Hematopoietic multipotent progenitor cell treated with erythropoietin and hydrocortisone succinate and interleukin-3 and kit ligand, for 4 days (in vitro differentiated cells): ENCODE data around the gene NECTIN3.

Experiments
- DNase-seq: peaks from one replicate; pipeline ENCODE4 v3.0.0-alpha.2; 2015

Gene NECTIN3, protein sequence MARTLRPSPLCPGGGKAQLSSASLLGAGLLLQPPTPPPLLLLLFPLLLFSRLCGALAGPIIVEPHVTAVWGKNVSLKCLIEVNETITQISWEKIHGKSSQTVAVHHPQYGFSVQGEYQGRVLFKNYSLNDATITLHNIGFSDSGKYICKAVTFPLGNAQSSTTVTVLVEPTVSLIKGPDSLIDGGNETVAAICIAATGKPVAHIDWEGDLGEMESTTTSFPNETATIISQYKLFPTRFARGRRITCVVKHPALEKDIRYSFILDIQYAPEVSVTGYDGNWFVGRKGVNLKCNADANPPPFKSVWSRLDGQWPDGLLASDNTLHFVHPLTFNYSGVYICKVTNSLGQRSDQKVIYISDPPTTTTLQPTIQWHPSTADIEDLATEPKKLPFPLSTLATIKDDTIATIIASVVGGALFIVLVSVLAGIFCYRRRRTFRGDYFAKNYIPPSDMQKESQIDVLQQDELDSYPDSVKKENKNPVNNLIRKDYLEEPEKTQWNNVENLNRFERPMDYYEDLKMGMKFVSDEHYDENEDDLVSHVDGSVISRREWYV

DNA sequence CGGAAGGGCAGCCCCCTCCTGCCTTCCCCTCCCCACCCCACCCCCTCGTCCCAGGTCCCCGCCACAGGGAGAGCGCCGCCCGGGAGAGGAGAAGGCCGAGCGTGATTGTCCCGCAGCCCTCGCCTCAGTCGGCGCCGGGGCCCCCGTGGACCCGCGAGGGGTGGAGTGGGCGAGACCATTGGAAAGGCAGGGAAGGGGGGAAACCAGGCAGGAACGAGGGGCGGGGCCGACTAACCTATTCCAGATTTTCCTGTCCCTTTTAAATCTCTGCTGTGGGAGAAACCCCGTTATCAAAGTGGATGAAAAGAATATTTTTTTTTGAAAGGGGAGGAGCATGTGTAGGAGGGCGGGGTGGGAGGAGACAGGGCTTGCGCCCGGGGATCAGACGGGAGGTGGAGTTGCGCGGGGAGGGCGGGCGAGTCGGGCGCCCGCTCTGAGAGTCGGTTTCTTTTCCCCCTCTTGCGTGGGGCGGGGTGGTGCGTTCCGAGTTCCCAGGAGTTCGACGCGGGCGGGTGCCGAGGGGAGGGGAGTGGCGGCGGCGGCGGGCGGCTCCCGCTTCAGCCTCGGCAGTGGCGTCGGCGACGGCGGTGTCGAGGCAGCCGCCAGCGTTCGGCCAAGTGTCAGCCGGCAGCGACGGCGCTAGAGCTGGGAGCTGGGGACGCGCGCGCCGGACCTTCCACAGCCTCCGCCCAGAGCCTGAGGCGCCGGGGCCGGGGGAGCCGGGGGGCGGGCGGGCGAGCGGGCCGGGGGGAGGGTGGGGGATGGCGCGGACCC is at the start of gene NECTIN3:
TSS of gene NECTIN3 (plus strand) at position 560 of the 774 bp plus-strand sequence. CDS start at position 762, 202 bp downstream.
- peak; percentile 73 for DNase-seq

DNA sequence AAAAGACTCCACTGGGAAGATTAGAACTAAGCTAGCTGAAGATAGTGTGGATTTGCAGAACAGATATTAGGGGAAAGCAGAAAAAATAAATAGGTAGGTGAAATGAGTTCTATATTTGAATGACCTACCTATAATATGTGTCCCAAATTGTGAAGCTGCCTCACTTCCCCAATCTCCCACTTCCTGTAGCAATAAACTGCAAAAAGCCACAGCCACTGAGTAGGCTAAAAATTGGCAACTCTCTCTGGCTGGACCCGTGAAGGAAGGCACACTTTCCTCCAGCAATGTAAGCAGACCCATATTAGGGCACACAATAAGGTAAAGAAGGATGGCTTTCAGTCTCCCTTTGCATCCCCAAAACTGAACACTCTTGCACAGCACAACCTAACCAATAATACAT is 43.7 kb upstream of the NECTIN3 start:
- no peak for DNase-seq

DNA sequence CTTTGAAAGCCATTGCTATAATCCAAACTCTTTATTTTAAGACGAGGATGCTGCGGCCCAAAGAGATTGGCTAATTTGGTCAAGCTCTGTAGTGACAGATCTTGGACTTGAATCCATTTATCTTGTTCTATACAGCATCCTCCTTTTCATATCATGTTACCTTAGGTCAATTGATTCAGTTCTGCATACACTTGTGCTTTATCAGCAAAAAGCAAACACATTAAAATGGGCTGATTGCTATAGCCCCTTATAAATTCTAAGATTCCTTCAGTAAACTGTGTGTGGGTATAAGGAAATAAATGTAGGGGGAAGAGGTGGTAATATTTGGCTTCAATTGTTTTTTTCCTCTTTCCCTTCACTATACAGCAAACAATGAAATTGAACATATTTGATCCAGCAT is 40.1 kb upstream of the NECTIN3 start:
- no peak for DNase-seq

DNA sequence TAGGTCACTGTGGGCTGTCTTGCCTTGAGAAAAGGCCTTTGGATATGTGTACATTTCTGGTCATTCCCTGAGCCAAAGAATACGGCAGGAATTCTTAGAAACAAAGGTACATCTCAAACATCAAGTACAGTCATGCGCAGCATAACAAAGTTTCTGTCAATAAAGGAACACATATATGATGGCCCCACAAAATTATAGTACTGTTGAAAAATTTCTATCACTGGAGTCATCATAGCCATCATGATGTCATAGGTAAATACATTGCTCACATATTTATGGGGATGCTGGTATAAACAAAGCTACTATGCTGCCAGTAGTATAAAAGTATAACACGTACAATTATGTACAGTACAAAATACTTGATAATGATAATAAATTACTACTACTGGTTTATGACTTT is 38.9 kb upstream of the NECTIN3 start:
- no peak for DNase-seq

DNA sequence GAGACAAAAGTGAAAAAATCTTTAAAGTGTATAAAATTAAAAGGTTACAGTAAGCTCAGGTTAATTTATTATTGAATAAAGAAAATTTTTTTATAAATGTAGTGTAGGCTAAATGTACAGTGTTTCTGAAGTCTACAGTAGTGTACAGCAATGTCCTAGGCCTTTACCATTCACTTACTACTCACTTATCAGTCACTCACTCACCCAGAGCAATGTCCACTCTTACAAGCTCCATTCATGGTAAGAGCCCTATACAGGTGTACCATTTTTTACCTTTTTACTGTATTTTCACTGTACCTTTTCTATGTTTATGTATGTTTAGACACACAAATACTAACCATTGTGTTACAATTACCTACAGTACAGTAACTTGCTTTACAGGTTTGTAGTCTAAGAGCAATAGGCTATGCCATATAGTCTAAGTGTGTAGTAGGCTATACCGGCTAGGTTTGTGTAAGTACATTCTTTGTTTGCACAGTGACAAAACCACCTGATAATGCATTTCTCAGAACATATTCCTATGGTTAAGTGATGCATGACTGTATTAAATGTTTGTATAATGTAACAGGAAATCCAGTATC is 38.1 kb upstream of the NECTIN3 start:
- DNase-seq: no peak

DNA sequence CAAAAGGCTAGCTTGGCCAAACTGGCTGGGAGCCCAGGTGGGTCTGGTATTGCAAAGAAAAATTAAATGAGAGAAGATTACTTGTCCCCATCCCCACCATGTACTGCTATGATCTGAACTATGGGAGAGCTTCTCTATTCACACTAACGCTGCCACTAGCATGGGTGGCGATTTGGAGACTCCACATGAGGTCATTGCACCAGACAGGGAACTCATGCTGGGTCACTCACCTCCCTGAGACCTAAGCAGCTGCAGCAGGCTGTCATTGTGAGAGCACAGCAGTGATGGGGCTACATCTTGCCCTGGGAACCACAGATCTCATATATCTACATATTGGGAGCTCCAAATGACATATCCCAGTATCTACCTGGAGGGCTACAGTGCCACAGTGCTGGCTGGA is 36.3 kb upstream of the NECTIN3 start:
- no peak for DNase-seq

DNA sequence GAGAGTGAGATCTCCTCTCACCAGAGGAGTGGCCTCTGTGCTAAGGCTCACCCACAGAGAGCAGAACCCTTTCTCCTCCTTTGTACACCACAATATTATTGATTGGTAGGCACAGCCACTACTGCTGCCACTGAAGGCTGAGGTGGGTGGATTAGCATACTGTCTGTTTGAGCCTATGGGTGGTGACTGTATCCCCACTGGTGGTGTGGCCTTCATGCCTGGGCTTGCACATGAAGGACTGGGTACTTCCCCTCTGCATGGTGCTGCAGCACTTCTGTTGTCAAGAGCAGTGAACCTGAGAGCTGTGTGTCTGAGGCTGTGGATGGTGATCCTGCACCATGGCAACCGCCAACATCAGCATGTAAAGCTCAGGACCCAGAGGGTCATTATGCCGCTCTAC is 35.7 kb upstream of the NECTIN3 start:
- no peak for DNase-seq

DNA sequence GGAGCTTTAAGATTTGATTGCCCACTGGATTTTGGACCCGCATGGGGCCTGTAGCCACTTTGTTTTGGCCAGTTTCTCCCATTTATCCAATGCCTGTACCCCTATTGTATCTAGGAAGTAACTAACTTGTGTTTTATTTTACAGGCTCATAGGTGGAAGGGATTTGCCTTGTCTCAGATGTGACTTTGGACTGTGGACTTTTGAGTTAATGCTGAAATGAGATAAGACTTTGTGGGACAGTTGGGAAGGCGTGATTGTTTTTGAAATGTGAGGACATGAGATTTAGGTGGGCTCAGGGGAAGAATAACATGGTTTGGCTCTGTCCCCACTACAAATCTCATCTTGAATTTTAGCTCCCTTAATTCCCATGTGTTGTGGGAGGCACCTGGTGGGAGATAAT is 30.7 kb upstream of the NECTIN3 start:
- no peak for DNase-seq

DNA sequence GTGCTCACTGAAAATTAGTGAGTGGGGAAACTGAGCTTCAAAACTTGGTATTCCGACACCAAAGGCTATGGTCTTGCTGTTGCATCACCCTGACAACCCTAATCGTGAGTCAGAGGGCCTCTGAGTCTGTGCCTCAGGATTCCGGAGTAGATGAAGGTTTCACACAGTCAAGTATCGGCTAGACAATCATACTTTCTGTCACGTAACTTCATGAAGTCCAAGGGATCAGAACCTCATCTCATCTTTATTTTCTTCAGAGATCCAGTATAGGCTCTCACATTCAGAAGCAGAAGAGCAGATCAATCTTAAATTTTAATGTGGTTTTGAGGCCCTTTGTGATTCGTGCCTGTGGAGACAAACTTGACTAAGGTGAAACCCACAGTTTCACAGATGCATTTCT is 26.1 kb upstream of the NECTIN3 start:
- no peak for DNase-seq

DNA sequence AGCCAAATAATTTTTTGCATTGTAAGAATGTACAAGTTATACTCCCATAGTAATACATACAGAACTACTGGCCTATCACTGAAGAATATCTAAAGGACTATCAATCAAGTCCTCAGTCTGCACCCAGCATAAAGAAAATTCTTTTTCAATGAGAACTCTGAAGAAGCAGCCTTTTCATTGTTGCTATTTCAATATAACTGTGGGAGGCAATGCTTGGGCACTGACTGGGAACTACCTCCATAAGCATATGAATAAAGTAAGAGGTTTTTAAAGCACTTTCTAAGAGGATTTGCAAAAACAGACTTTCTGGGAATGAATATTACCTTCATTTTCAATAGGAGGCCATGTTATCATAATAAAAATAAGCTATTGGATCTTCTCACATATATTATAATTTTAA is 24.6 kb upstream of the NECTIN3 start:
- no peak for DNase-seq

DNA sequence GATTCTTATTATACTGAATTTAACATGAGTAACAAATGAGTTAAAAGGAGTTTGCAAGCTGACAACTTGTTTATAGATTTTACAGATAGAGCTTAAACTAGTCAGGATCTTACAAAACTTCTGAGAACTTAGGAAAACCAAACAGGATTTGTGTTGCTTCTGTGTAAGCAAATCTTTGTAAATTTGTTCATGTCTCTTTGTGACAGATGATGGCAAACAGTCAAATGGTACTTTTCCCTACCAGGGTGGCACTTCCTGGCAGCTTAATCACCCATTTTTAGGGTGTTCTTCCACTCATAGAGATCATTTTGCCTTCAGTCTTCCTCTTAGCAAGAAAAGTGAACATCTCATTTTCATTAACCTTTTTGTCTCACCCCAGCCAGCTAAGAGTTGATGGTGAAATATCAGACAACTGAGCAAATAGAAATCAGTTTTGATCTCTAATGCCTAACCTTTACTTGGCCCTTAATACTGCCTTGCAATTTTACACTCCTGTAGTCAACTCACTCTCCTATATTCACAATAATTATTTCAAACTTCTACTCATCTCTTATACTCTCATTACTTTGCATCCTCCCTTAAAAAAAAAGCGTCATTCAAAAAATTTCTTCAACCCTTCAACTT is 23.7 kb upstream of the NECTIN3 start:
- DNase-seq: no peak

DNA sequence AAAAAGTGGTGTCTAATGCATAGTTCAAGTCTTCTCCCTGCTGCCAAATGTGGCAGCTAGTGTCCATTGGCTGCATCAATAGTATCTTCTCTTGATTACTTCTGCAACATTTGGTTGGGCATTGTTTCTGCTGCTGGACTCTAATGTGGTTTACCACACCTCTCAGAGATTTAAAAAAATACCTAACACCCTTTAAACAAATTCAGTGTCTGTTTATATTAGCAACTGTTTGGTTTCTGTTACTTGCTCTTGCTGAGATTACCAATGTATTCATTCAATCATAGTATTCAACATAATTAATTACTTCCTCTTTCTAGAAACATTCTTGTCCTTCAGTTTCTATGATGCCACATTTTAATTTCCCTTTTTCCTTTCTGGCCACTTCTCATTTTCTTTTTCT is 20.3 kb upstream of the NECTIN3 start:
- peak; percentile 4 for DNase-seq

DNA sequence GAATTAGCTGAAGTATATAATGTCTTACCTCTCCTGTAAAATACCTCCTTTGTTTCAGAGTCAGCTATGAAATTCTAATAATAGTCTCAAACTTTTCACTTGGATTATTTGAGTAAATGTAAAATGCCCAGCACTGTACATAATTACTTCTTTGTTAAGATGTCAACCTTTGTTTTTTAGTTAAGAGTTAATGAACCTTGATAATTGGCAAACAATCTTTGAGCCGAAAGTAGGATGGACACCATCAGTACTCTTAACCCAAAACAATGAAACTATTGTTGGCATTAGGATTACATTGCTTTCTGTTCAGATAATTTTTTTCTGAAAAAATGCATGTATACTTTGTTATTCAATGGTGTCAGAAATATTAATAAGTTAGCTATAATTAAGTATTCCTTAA is 3.0 kb upstream of the NECTIN3 start:
- DNase-seq: no peak

DNA sequence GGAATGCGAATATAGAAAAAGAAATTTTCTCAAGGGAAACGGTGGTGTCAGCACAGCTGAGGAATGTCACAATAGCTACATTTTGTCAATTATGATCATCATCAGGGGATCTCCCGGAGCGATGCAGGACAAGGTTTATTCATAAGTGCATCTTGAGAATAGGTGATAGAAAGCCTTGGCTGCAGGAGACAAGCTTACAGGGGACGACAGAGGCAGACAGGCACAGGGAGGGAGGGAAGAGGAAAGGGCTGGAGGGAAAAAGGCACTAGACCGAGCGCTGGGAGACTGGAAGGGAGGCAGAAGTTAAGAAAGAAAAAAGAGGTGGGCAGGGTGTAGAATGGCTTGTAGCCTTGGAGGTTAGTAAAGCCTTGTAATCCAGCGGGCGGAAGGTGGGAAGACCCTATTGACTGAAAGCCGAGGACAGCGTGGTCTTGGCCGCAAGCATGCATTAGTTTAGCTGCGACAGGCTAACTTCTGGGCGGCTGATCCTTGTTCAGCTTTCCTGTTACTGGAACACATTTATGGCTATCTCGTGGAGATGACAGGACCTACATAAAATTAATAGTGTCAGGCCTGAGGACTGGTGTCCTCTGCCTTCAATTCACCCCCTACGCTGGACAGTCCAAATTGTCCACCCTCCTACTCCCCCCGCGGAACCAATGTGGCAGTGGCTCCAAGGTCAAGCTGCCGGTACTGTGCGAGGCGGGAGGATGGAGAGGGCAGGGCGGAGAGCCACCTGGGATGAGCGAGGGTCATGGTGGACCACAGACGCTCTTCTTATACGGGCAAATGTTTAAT is 1.4 kb upstream of the NECTIN3 start:
- peak; percentile 2 for DNase-seq

DNA sequence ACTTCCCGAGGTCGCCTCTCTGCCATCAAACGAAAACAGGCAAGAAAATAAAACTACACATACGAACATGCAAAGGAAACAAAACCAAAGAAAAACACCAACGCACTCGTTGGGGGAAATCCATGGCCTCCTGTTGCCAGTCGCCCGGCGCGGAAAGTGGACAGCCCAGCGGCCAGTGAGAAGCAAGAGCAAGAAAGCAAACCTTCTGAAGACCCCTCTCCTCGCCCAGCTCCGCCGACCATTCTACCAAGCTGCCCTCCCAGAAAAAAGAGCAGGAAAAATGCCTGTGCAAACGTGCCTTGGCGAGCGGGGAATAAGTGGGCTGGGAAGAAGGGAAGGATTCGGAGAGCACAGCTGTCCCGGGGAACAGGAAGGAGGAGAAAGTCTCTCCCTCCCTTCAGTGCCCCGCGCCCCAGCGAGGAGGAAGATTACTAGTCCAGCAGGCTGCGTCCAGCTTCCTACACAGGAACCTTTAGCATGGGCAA is 802 bp upstream of the NECTIN3 start:
- peak; percentile 8 for DNase-seq

DNA sequence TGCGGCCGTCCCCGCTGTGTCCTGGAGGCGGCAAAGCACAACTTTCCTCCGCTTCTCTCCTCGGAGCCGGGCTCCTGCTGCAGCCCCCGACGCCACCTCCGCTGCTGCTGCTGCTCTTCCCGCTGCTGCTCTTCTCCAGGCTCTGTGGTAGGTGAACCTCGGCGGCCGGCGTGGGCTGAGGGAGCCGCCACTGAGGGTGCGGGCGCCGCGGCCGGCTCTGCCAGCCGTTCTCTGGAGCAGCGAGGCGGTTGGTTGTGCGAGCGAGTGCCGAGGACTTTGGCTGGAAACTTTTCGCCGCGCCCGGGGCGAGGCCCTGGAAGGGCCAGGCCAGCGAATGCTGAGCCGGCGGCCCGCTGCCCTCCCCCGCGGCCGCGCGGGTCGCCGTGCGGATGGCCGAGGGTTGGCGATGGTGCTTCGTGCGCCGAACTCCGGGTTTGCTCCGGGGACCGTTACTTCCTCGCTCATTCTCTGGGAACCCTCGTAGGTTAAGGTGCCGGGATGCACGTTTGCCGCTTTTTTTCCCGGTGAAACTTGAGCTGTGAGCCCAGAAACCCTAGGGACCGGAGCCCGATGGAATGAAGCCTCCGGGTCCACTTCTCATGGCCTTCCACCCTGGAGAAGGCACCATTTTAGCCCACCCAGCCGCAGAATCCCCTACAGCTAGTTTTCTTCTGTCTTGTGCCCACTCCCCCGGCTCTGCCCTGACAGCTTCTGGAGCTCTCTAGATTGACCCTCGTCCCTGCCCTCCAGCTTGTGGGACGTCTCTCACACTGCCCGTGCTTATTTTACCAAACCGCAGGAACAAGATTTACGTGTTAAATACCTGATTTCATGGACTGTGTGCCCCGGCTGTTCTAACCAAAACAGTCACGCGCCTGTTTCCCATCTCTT is 660 bp downstream of the NECTIN3 start:
- peak; percentile 24 for DNase-seq

DNA sequence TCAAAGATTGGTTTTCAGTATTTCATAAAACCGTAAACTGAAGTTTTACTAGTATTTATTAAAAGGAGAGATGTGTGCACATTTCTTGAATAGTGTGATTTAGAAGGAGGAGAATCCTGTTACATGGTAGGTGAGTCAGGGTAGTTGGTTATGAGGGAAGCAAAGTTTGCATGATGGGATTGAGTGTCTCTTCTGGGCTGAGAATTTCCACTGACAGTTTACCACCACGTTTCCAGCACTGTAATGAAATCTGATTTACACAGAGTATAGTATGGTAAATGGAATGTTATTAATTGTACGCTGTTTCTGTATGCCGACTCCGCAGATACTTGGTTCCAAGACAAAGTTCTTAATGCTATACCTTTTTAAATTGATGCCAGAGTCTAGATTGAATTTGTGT is 1.6 kb downstream of the NECTIN3 start:
- DNase-seq: no peak

DNA sequence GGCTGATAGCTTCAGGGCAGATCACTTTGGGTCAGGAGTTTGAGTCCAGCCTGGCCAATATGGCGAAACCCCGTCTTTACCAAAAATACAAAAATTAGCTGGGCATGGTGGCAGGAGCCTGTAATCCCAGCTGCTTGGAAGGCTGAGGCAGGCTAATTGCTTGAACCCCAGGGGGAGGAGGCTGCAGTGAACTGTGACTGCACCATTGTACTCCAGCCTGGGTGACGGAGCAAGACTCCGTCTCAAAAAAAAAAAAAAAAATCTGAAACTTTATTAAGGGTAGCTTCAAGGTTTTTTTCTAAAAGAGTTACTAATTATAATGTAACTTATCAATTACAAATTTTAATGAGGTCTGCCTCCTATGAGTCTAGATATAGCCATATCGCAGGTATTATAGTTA is 5.1 kb downstream of the NECTIN3 start:
- DNase-seq: no peak

DNA sequence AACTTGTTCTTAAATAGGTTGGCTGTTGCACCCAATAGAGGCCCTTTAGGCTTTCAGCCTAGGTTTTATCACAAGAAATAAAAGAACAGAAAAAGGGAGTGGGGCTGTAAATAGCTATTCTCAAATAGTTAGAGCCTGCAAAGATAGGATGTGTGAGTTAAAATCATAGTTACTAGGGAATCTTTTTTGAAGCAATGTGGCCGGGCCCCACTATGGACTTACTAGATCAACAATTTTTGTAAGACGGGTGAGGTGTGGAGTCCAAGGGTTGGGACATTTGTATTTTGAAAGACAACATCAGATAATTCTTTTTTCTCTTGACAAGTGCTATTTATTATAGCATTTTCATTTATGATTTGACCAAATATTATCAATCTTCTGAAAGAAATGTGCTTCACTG is 5.8 kb downstream of the NECTIN3 start:
- no peak for DNase-seq

DNA sequence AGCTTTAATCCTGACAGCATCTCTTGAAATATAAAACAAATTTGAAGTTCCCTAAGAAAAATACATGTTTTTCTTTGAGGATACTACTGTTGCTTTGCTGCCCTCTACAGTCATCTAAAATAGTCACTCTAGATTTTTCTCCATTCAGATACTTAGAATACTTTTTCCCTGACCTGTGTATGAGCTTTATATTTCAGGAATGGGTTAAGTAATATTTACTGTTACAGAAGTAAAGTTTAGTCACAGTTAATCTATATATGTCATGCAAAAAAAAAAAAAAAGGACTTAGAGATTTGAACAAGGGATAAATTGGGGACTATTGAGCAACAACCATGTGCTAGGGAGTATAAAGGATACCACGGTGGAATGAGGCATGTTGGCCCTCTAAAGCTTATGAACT is 8.8 kb downstream of the NECTIN3 start:
- peak; percentile 53 for DNase-seq

DNA sequence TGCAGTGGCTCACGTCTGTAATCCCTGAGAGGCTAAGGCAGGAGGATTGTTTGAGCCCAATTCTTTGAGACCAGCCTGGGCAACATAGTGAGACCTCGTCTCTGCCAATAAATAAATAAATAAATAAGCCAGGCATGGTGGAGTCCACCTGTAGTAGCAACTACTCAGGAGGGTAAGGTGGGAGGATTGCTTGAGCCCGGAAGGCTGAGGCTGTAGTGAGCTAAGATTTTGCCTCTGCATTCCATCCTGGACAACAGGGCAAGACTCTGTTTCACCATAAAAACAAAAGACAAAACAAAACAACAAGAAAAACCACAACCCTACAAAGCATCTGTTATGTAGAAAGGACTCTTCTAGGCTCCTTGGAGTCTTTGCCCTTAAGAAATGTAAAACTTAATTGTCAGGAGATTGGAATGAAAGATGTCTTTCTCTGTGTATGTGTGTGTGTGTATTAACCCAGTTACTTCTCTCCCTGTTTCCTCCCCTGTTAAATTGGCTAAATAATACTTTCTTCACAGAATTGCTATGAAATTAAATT is 9.5 kb downstream of the NECTIN3 start:
- no peak for DNase-seq
